HCT116 (cell line): ENCODE measurements around the gene ZNF791.

Experiments
- EZH2phosphoT487 ChIP-seq: fragments of 200-600 bp; IDR thresholded peaks from 2 replicates; pipeline ENCODE4 v1.6.1; 2018; ENCODE audit warnings: antibody characterized with exemption, borderline replicate concordance
- POLR2A ChIP-seq: IDR thresholded peaks from 2 replicates; pipeline ENCODE4 v1.7.0; 2011; ENCODE audit warnings: borderline replicate concordance; ENCODE audit not compliant: insufficient read depth, insufficient read length; ENCODE audit errors: extremely low read depth
- SP1 ChIP-seq: IDR thresholded peaks from 2 replicates; pipeline ENCODE4 v1.6.1; 2012; ENCODE audit warnings: low read depth
- ZNF274 ChIP-seq: fragments of 200-500 bp; sonication (Bioruptor generic); IDR thresholded peaks from 2 replicates; pipeline ENCODE4 v1.6.1; 2014; ENCODE audit warnings: mild to moderate bottlenecking, low read depth, low read length, inconsistent platforms
- TF ChIP-seq, protein P1 (sequence below), 3 experiments: fragments of 200-600 bp in 1 of 3; sonication (generic) in 1 of 3; IDR thresholded peaks in 2 of 3; conservative IDR thresholded peaks in 1 of 3; 2 replicates each; pipeline ENCODE4 v1.5.1; 2012 to 2017; ENCODE audit warnings: low read depth in 2 of 3, low read length in 2 of 3, antibody characterized with exemption in 1 of 3, borderline replicate concordance in 1 of 3, control low read depth in 1 of 3, mild to moderate bottlenecking in 1 of 3, mixed read lengths in 1 of 3, mixed run types in 1 of 3, moderate library complexity in 1 of 3; ENCODE audit not compliant: insufficient read depth in 1 of 3
- TF ChIP-seq, protein P2 (sequence below): IDR thresholded peaks from 2 replicates; pipeline ENCODE4 v1.6.1; 2012; ENCODE audit warnings: low read depth
- TF ChIP-seq, protein P3 (sequence below): IDR thresholded peaks from 2 replicates; pipeline ENCODE4 v1.6.1; 2011; ENCODE audit warnings: mild to moderate bottlenecking, low read length, moderate library complexity; ENCODE audit not compliant: insufficient replicate concordance; ENCODE audit errors: extremely low read depth

DNA sequence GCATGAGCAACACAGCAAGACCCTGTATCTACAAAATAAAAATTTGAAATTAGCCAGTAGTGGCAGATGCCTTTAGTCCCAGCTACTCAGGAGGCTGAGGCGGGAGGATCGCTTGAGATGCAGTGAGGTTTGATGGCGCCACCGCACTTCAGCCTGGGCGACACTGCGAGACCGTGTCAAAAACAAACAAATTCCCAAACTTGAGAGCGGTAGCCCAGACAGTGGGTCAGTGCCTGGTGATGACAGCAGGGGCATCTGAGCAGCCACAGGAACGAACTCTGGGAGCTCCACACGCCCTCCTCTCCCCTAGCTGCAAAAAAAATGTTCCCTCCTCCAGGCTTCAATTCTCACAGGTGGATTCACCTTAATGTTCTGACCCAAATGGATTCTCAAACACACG, 14.2 kb upstream of the ZNF791 start:
- TF ChIP-seq, protein P1, sequence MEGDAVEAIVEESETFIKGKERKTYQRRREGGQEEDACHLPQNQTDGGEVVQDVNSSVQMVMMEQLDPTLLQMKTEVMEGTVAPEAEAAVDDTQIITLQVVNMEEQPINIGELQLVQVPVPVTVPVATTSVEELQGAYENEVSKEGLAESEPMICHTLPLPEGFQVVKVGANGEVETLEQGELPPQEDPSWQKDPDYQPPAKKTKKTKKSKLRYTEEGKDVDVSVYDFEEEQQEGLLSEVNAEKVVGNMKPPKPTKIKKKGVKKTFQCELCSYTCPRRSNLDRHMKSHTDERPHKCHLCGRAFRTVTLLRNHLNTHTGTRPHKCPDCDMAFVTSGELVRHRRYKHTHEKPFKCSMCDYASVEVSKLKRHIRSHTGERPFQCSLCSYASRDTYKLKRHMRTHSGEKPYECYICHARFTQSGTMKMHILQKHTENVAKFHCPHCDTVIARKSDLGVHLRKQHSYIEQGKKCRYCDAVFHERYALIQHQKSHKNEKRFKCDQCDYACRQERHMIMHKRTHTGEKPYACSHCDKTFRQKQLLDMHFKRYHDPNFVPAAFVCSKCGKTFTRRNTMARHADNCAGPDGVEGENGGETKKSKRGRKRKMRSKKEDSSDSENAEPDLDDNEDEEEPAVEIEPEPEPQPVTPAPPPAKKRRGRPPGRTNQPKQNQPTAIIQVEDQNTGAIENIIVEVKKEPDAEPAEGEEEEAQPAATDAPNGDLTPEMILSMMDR (IDR thresholded peaks at IDR 0.05 in 2 of 3, conservative IDR thresholded peaks at IDR 0.05 in 1 of 3; ENCODE audit: borderline replicate concordance in 1 of 3, insufficient read depth in 1 of 3, low read depth in 2 of 3, low read length in 2 of 3), result no peak
- TF ChIP-seq ZNF274 (no peak), POLR2A (no peak), EZH2phosphoT487 (no peak), SP1 (no peak)
- TF ChIP-seq, protein P2, sequence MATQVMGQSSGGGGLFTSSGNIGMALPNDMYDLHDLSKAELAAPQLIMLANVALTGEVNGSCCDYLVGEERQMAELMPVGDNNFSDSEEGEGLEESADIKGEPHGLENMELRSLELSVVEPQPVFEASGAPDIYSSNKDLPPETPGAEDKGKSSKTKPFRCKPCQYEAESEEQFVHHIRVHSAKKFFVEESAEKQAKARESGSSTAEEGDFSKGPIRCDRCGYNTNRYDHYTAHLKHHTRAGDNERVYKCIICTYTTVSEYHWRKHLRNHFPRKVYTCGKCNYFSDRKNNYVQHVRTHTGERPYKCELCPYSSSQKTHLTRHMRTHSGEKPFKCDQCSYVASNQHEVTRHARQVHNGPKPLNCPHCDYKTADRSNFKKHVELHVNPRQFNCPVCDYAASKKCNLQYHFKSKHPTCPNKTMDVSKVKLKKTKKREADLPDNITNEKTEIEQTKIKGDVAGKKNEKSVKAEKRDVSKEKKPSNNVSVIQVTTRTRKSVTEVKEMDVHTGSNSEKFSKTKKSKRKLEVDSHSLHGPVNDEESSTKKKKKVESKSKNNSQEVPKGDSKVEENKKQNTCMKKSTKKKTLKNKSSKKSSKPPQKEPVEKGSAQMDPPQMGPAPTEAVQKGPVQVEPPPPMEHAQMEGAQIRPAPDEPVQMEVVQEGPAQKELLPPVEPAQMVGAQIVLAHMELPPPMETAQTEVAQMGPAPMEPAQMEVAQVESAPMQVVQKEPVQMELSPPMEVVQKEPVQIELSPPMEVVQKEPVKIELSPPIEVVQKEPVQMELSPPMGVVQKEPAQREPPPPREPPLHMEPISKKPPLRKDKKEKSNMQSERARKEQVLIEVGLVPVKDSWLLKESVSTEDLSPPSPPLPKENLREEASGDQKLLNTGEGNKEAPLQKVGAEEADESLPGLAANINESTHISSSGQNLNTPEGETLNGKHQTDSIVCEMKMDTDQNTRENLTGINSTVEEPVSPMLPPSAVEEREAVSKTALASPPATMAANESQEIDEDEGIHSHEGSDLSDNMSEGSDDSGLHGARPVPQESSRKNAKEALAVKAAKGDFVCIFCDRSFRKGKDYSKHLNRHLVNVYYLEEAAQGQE, result no peak
- TF ChIP-seq, protein P3, sequence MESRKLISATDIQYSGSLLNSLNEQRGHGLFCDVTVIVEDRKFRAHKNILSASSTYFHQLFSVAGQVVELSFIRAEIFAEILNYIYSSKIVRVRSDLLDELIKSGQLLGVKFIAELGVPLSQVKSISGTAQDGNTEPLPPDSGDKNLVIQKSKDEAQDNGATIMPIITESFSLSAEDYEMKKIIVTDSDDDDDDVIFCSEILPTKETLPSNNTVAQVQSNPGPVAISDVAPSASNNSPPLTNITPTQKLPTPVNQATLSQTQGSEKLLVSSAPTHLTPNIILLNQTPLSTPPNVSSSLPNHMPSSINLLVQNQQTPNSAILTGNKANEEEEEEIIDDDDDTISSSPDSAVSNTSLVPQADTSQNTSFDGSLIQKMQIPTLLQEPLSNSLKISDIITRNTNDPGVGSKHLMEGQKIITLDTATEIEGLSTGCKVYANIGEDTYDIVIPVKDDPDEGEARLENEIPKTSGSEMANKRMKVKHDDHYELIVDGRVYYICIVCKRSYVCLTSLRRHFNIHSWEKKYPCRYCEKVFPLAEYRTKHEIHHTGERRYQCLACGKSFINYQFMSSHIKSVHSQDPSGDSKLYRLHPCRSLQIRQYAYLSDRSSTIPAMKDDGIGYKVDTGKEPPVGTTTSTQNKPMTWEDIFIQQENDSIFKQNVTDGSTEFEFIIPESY, result no peak
